ENCODE data around the gene PEAK3. TPM values are rescaled to one million over a fixed set of nuclear protein-coding genes. Genes with fewer than 3 reads are reported as not detected.
A peak's percentile ranks its signal among the peaks of the same experiment; 100 is the strongest.

Gene PEAK3
- total and polyA plus RNA-seq, 9 of the 15 experiments (the other 6 are each of a cell fraction or from before 2014, with no cell fraction given) = 0.07 to 0.40 TPM; not detected in 7

GRCh38 chr19:2255112-2255845 lies 26.7 kb downstream of the PEAK3 start:
- Histone ChIP-seq H3K27me3 (ENCODE audit: control insufficient read depth in 2 of 2, insufficient read depth in 2 of 2, low read length in 2 of 2) (no peaks in the 10 kb centered on the region), H3K4me3 (no peak overlapping the region), H3K4me1 (replicated peaks in 1 of 2; ENCODE audit: control insufficient read depth in 2 of 2, insufficient read depth in 2 of 2, low read length in 2 of 2) (peaks cover 3 to 54% of the 10 kb centered on the region in 2 experiments; a peak in 3 of 5 replicates), H3K9ac (ENCODE audit: insufficient read depth in 1 of 2, low read depth in 2 of 2, low read length in 2 of 2) (peak overlapping the region in 1 of 2 experiments; percentile 35; a peak in 2 of 4 replicates), H2AFZ (ENCODE audit: low read depth, low read length) (no peak overlapping the region), H3K27ac (ENCODE audit: extremely low read depth, low read depth, low read length) (no peak overlapping the region), H3K9me1 (ENCODE audit: control insufficient read depth, insufficient read depth, low read length) (no peaks in the 10 kb centered on the region), H3K9me3 (replicated peaks; ENCODE audit: control insufficient read depth, insufficient read depth, low read depth, low read length) (no peaks in the 10 kb centered on the region), H3K79me2 (ENCODE audit: control insufficient read depth, insufficient read depth, low read length) (no peaks in the 10 kb centered on the region), H4K20me1 (replicated peaks; ENCODE audit: control insufficient read depth, insufficient read depth, low read length) (no peaks in the 10 kb centered on the region), H3K4me2 (ENCODE audit: insufficient read depth, low read length) (no peak overlapping the region), H3K36me3 (ENCODE audit: control insufficient read depth, insufficient read depth, low read length) (no peaks in the 10 kb centered on the region)
- no peak for FAIRE-seq
- ATAC-seq = no peak
- no peak for TF ChIP-seq CHAMP1 (IDR thresholded peaks at IDR 0.05)
- no peak for TF ChIP-seq CBX5 (IDR thresholded peaks at IDR 0.05; ENCODE audit: borderline replicate concordance, low read depth)
- TF ChIP-seq ZFP36 (IDR thresholded peaks at IDR 0.05; ENCODE audit: low read depth, low read length, partially characterized antibody) = peak; percentile 12
- BruUV-seq (replicated peaks) = no TSS peak
- in situ Hi-C loops (cut with MboI) (no loop called here), intact Hi-C loops (cut with micrococcal nuclease) (no loop called here)
- POLR2A ChIA-PET = interaction anchor here (0.6 to 1.5 kb wide), 6 partner anchors 8 to 22 kb away, joined by 3 to 6 read pairs (median 4); no protein-coding TSS in a partner anchor
- 78% methylated on average over 16 of the region's 16 CpGs for WGBS (ENCODE audit: insufficient coverage, low coverage, missing lambda C conversion rate)
- CTCF ChIA-PET (ENCODE audit: low intra/inter-chr PET ratio) = no interaction called here
- DNase-seq (ENCODE audit: extremely low read depth in 1 of 4, low spot score in 3 of 4) = no peak
